Activated T-cell treated with anti-CD3 and anti-CD28 coated beads, Interleukin-2, amount 50 U/mL, for 4 hours (primary cell): ENCODE measurements around the gene S1PR3. TPM values are rescaled to one million over a fixed set of nuclear protein-coding genes. Genes with fewer than 3 reads are reported as not detected.

Experiments used
- ATAC-seq, 2 donors: fragments of 200-7000 bp; cut with Tn5 transposase; one replicate each; pipeline ENCODE4 v1.10.0; 2021
- DNase-seq: peaks from one replicate; pipeline ENCODE4 v3.0.0-alpha.2; 2020
- H3K27me3 Mint-ChIP-seq: one replicate; pipeline ENCODE4 v1.8.0; 2021; ENCODE audit warnings: low read depth, mixed read lengths
- H3K36me3 Mint-ChIP-seq: one replicate; pipeline ENCODE4 v1.8.0; 2022; ENCODE audit warnings: mixed read lengths; ENCODE audit not compliant: insufficient read depth
- H3K4me1 Mint-ChIP-seq: one replicate; pipeline ENCODE4 v1.8.0; 2021; ENCODE audit warnings: low read depth, mixed read lengths
- H3K4me3 Mint-ChIP-seq: one replicate; pipeline ENCODE4 v1.8.0; 2021; ENCODE audit warnings: mild to moderate bottlenecking, moderate library complexity, mixed read lengths
- H3K9me3 Mint-ChIP-seq: one replicate; pipeline ENCODE4 v1.8.0; 2021; ENCODE audit warnings: mixed read lengths
- total RNA-seq, 3 donors: library from RNA; stranded (reverse); gene quantifications; one replicate each; pipeline ENCODE4 v1.2.1, GENCODE V29; 2021

The S1PR3 gene
- total RNA-seq, 3 donors from 2014 or later = 0.58 to 2.3 (median 1.8) TPM

GRCh38 chr9:89021154-89021803 lies 30.0 kb downstream of the S1PR3 start:
- H3K9me3 Mint-ChIP-seq = no peaks in the 10 kb centered on the region
- ATAC-seq (no peak), DNase-seq (no peak)
- H3K4me3 Mint-ChIP-seq = no peak overlapping the region
- H3K36me3 Mint-ChIP-seq = no peaks in the 10 kb centered on the region
- no peaks in the 10 kb centered on the region for H3K4me1 Mint-ChIP-seq
- peaks cover 5% of the 10 kb centered on the region for H3K27me3 Mint-ChIP-seq

DNA sequence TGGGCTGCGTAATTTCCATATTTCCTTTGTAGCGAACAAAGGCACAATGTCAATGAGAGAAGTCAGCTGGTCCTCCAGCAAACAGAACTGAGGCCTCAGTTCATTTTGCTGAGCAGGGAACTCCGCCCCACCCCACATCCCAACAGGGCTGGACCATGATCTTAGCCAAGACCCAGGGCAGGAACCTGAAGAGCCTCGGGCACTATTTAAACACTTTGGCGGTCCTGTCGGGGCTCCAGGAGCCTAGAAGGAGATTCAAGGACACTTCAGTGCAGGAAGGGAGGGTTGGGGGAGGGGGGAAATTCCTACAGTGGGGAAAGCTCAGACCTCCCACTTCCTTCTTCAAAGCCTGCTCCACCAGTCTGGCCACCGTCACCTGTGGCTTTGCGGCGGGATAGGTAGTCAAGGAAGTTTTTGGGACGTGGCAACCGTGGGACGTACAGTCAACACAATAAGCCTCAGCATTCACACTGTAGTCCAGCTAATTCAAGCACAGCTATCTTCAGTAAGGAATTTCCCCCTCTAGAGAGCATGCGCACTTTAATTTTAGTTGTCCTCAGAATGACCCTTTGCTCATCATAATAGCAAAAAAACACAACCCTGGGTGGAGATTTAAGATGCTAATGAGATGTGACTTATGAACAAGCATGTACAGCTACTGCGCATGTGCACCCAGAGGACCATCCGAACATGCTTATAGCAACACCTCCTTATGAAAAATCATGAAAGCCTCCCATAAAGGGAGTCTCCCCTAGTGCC lies 30.9 kb downstream of the S1PR3 start:
- Mint-ChIP-seq H3K27me3 (peaks cover 11% of the 10 kb centered on the region), H3K36me3 (no peaks in the 10 kb centered on the region), H3K4me1 (no peaks in the 10 kb centered on the region), H3K4me3 (no peak overlapping the region), H3K9me3 (no peaks in the 10 kb centered on the region)
- ATAC-seq = no peak
- no peak for DNase-seq

- no peaks in the 10 kb centered on the region for H3K4me1 Mint-ChIP-seq
- H3K4me3 Mint-ChIP-seq = no peak overlapping the region
- peaks cover 16% of the 10 kb centered on the region for H3K27me3 Mint-ChIP-seq
- H3K36me3 Mint-ChIP-seq = no peaks in the 10 kb centered on the region
- H3K9me3 Mint-ChIP-seq = no peaks in the 10 kb centered on the region
- ATAC-seq (no peak), DNase-seq (no peak)
Observed at GRCh38 chr9:89022902-89023301, 31.6 kb downstream of the S1PR3 start.

GRCh38 chr9:89023740-89024139 lies 32.5 kb downstream of the S1PR3 start:
- Mint-ChIP-seq H3K27me3 (peaks cover 16% of the 10 kb centered on the region), H3K4me3 (no peak overlapping the region), H3K9me3 (no peaks in the 10 kb centered on the region), H3K36me3 (no peaks in the 10 kb centered on the region), H3K4me1 (no peaks in the 10 kb centered on the region)
- no peak for ATAC-seq
- no peak for DNase-seq

DNA sequence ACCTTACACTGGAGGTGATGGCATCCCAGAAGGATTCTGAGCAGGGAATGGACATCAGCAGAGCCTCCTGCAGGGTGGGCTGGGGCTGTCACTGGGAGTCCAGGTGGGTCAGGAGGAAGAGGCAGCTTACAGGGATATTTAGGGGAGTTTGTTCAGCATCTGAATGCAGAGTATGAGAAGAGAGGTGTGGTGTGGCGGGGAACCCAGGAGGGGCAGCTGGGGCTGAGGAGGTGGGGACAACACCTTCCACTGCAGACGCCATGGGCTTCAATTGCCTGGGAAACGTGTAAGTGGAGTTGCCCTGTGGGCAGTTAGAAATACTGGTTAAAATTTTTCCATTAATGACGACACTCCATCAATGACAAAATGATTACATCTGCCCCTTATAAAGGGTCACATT lies 33.5 kb downstream of the S1PR3 start:
- no peak overlapping the region for H3K4me3 Mint-ChIP-seq
- ATAC-seq = no peak
- H3K9me3 Mint-ChIP-seq = peaks cover 9% of the 10 kb centered on the region
- H3K4me1 Mint-ChIP-seq = no peaks in the 10 kb centered on the region
- no peaks in the 10 kb centered on the region for H3K36me3 Mint-ChIP-seq
- H3K27me3 Mint-ChIP-seq = peaks cover 16% of the 10 kb centered on the region
- no peak for DNase-seq

DNA sequence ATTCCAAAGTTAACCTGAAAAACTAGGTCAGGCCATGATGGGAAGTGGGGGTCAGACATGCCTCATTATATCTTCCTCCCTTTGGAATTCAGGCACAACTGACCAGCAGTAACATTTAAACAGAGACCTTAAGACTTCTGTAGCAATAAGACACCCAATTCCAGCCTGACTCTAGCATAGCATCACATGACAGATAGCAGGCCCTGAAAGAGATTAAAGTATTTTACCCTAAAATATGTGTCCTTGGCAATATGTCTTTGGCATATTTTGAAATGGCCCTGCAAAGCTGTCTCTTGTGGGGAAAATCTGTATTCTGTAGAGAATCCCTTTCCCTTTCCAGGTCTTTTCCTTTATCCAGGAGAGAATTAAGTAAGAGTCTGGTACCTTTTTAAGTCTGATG lies 34.3 kb downstream of the S1PR3 start:
- DNase-seq (no peak), ATAC-seq (no peak)
- H3K4me1 Mint-ChIP-seq = no peaks in the 10 kb centered on the region
- no peak overlapping the region for H3K4me3 Mint-ChIP-seq
- H3K36me3 Mint-ChIP-seq = no peaks in the 10 kb centered on the region
- H3K9me3 Mint-ChIP-seq = peaks cover 15% of the 10 kb centered on the region
- peaks cover 19% of the 10 kb centered on the region for H3K27me3 Mint-ChIP-seq

GRCh38 chr9:89026876-89027275 lies 35.6 kb downstream of the S1PR3 start:
- no peak for ATAC-seq
- no peak for DNase-seq
- H3K27me3 Mint-ChIP-seq = peaks cover 21% of the 10 kb centered on the region
- H3K9me3 Mint-ChIP-seq = peaks cover 26% of the 10 kb centered on the region
- H3K36me3 Mint-ChIP-seq = no peaks in the 10 kb centered on the region
- no peaks in the 10 kb centered on the region for H3K4me1 Mint-ChIP-seq
- H3K4me3 Mint-ChIP-seq = no peak overlapping the region

GRCh38 chr9:89029788-89030187 lies 38.5 kb downstream of the S1PR3 start:
- no peak for ATAC-seq
- Mint-ChIP-seq H3K27me3 (peaks cover 33% of the 10 kb centered on the region), H3K4me3 (no peak overlapping the region), H3K36me3 (no peaks in the 10 kb centered on the region), H3K9me3 (peaks cover 26% of the 10 kb centered on the region), H3K4me1 (no peaks in the 10 kb centered on the region)
- no peak for DNase-seq

DNA sequence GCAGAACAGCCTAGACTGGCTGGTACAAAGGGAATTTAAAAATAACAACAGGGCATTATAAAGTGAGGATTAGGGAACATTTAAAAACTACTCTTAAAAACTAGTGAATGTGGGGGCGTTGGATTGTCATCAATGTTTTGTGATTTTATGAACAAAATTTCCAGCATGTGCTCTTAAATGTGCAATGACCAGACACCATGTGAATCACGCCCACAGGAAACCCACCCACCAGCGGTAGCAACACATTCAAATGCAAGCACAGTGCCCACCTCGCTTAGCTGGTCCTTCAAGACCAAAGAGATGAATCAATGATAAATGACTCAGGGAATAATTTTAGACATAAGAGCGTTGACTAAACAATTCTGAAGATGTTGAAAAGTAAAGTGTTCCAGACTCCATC lies 40.9 kb downstream of the S1PR3 start:
- peaks cover 36% of the 10 kb centered on the region for H3K27me3 Mint-ChIP-seq
- peaks cover 26% of the 10 kb centered on the region for H3K9me3 Mint-ChIP-seq
- no peaks in the 10 kb centered on the region for H3K36me3 Mint-ChIP-seq
- ATAC-seq (no peak), DNase-seq (no peak)
- H3K4me1 Mint-ChIP-seq = no peaks in the 10 kb centered on the region
- no peak overlapping the region for H3K4me3 Mint-ChIP-seq

DNA sequence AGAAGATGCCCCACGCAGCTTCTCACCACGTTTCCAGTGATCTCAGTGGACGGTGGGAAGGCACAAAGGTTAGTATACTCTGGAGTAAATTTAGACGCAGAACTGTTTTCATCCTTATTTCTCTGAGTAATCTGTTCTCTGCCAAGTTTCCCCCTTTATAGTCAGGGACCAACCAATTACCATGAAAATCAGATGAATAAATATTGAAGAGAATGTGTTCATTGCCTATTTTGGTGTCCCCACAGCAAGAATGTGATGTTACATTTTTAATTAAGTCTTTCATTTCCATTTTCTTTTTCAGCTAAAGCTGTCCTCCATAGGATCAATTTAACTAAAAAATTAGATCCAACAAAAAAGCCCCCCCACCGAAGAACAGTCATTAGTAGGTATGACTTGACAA lies 41.4 kb downstream of the S1PR3 start:
- ATAC-seq = no peak
- peaks cover 35% of the 10 kb centered on the region for H3K27me3 Mint-ChIP-seq

DNA sequence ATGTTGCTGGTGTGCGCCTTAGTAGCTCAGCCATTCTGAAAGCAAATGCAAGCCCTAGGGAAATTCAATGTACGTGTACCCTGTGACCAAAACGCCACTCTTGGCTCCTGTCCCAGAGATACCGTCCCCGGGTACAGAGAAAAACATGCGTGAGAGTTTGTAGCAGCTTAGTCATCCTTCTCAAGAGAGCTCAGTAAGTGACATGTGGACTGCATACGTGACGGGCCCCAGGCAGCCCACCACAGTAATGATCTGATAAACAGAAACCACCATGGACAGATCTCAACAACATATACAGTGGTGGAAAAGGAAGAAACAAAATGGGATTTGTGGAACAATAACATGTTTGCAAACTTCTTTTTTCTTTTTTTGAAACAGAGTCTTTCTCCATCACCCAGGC lies 45.1 kb downstream of the S1PR3 start:
- Mint-ChIP-seq H3K4me3 (no peak overlapping the region), H3K36me3 (no peaks in the 10 kb centered on the region), H3K9me3 (peaks cover 3% of the 10 kb centered on the region), H3K27me3 (peaks cover 27% of the 10 kb centered on the region), H3K4me1 (no peaks in the 10 kb centered on the region)
- no peak for ATAC-seq
- no peak for DNase-seq

More for the DNA sequence above, 41.4 kb downstream of the S1PR3 start:
- Mint-ChIP-seq H3K4me3 (no peak overlapping the region), H3K36me3 (no peaks in the 10 kb centered on the region), H3K4me1 (no peaks in the 10 kb centered on the region), H3K9me3 (peaks cover 26% of the 10 kb centered on the region)
- no peak for DNase-seq

GRCh38 chr9:89036891-89037290 lies 45.6 kb downstream of the S1PR3 start:
- H3K4me1 Mint-ChIP-seq = no peaks in the 10 kb centered on the region
- DNase-seq (no peak), ATAC-seq (no peak)
- peaks cover 25% of the 10 kb centered on the region for H3K27me3 Mint-ChIP-seq
- no peaks in the 10 kb centered on the region for H3K36me3 Mint-ChIP-seq
- H3K4me3 Mint-ChIP-seq = no peak overlapping the region
- H3K9me3 Mint-ChIP-seq = no peaks in the 10 kb centered on the region

GRCh38 chr9:89037346-89037745 lies 46.1 kb downstream of the S1PR3 start:
- no peak for ATAC-seq
- Mint-ChIP-seq H3K4me3 (no peak overlapping the region), H3K4me1 (no peaks in the 10 kb centered on the region)

GRCh38 chr9:89037891-89038290 lies 46.6 kb downstream of the S1PR3 start:
- Mint-ChIP-seq H3K4me3 (no peak overlapping the region), H3K4me1 (no peaks in the 10 kb centered on the region), H3K36me3 (no peaks in the 10 kb centered on the region), H3K27me3 (peaks cover 19% of the 10 kb centered on the region), H3K9me3 (no peaks in the 10 kb centered on the region)
- DNase-seq = no peak
- no peak for ATAC-seq

More at GRCh38 chr9:89037346-89037745, 46.1 kb downstream of the S1PR3 start:
- DNase-seq = no peak
- Mint-ChIP-seq H3K9me3 (no peaks in the 10 kb centered on the region), H3K27me3 (peaks cover 23% of the 10 kb centered on the region), H3K36me3 (no peaks in the 10 kb centered on the region)
